KMS-11 (cell line): Measurements from ENCODE around the gene ST6GALNAC4.

Experiments
- H2AFZ ChIP-seq: fragments of 200-600 bp; sonication (generic); 2 replicates; pipeline ENCODE4 v1.6.1; 2016; ENCODE audit warnings: antibody characterized with exemption, mixed run types, low read depth
- H3K27ac ChIP-seq: fragments of 200-600 bp; sonication (generic); 2 replicates; pipeline ENCODE4 v1.6.1; 2016; ENCODE audit warnings: mild to moderate bottlenecking, mixed run types
- H3K27me3 ChIP-seq: fragments of 200-600 bp; sonication (generic); 2 replicates; pipeline ENCODE4 v1.6.1; 2017; ENCODE audit warnings: mild to moderate bottlenecking, low read depth, mixed run types, moderate library complexity; ENCODE audit not compliant: insufficient read depth
- H3K36me3 ChIP-seq: fragments of 200-600 bp; sonication (generic); 2 replicates; pipeline ENCODE4 v1.6.1; 2017; ENCODE audit warnings: mild to moderate bottlenecking, mixed run types; ENCODE audit not compliant: insufficient read depth
- H3K4me1 ChIP-seq: fragments of 200-600 bp; sonication (generic); 2 replicates; pipeline ENCODE4 v1.6.1; 2016; ENCODE audit warnings: mild to moderate bottlenecking, low read depth, mixed run types; ENCODE audit not compliant: poor library complexity, severe bottlenecking
- H3K4me2 ChIP-seq: fragments of 200-600 bp; sonication (generic); 2 replicates; pipeline ENCODE4 v1.7.0; 2016; ENCODE audit warnings: mild to moderate bottlenecking, mixed run types
- H3K4me3 ChIP-seq: fragments of 200-600 bp; sonication (generic); IDR thresholded peaks from 2 replicates; pipeline ENCODE4 v1.6.1; 2017; ENCODE audit warnings: low read depth, low read length, mixed read lengths; ENCODE audit not compliant: insufficient read depth
- H3K79me2 ChIP-seq: fragments of 200-600 bp; sonication (generic); 2 replicates; pipeline ENCODE4 v1.6.1; 2016; ENCODE audit warnings: low read depth, mixed run types; ENCODE audit not compliant: insufficient read depth
- H3K9ac ChIP-seq: fragments of 200-600 bp; sonication (generic); 2 replicates; pipeline ENCODE4 v1.6.1; 2016; ENCODE audit warnings: mild to moderate bottlenecking, mixed run types
- H4K20me1 ChIP-seq: fragments of 200-600 bp; sonication (generic); 2 replicates; pipeline ENCODE4 v1.6.1; 2016; ENCODE audit warnings: mild to moderate bottlenecking, mixed run types; ENCODE audit not compliant: insufficient read depth
- TF ChIP-seq, protein P1 (sequence below): fragments of 200-600 bp; sonication (generic); conservative IDR thresholded peaks from 2 replicates; pipeline ENCODE4 v1.6.1; 2017; ENCODE audit warnings: low read depth, mild to moderate bottlenecking, antibody characterized with exemption, low read length, moderate library complexity, mixed read lengths

Gene ST6GALNAC4

DNA sequence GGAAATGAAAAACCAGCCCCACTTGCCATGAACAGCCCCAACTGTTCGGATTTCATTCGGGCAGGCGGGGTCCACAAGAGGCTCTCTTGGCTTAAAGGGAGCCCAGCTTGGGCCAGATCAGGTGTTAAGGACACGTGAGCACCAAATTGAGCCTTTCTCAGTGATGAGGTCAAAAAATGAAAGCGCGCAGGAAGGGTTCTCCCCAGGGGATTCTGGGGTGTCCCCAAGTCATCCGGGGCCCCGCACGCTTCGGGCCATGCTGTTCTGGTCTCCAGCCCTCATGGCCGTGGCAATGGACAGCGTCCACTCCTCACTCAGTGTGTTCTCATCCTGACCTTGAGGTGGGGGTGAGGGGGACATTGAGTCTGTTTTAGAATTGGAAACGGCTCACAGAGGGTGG is 50.3 kb downstream of the ST6GALNAC4 start:
- Histone ChIP-seq H2AFZ (no peak overlapping the region), H3K4me2 (no peak overlapping the region), H3K79me2 (no peaks in the 10 kb centered on the region), H3K4me3 (no peak overlapping the region), H3K9ac (no peak overlapping the region), H3K27ac (no peak overlapping the region), H3K4me1 (no peaks in the 10 kb centered on the region), H3K36me3 (no peaks in the 10 kb centered on the region), H3K27me3 (no peaks in the 10 kb centered on the region), H4K20me1 (no peaks in the 10 kb centered on the region)
- TF ChIP-seq, protein P1, sequence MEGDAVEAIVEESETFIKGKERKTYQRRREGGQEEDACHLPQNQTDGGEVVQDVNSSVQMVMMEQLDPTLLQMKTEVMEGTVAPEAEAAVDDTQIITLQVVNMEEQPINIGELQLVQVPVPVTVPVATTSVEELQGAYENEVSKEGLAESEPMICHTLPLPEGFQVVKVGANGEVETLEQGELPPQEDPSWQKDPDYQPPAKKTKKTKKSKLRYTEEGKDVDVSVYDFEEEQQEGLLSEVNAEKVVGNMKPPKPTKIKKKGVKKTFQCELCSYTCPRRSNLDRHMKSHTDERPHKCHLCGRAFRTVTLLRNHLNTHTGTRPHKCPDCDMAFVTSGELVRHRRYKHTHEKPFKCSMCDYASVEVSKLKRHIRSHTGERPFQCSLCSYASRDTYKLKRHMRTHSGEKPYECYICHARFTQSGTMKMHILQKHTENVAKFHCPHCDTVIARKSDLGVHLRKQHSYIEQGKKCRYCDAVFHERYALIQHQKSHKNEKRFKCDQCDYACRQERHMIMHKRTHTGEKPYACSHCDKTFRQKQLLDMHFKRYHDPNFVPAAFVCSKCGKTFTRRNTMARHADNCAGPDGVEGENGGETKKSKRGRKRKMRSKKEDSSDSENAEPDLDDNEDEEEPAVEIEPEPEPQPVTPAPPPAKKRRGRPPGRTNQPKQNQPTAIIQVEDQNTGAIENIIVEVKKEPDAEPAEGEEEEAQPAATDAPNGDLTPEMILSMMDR, result no peak

GRCh38 chr9:127865645-127866464 is 51.0 kb downstream of the ST6GALNAC4 start:
- Histone ChIP-seq H3K36me3 (no peaks in the 10 kb centered on the region), H4K20me1 (no peaks in the 10 kb centered on the region), H3K27ac (no peak overlapping the region), H3K79me2 (no peaks in the 10 kb centered on the region), H3K4me1 (no peaks in the 10 kb centered on the region), H3K27me3 (no peaks in the 10 kb centered on the region), H3K4me2 (no peak overlapping the region), H3K4me3 (no peak overlapping the region), H2AFZ (no peak overlapping the region), H3K9ac (no peak overlapping the region)
- TF ChIP-seq, protein P1, result no peak

- H3K4me1 ChIP-seq, result no peaks in the 10 kb centered on the region
- no peak overlapping the region for H2AFZ ChIP-seq
- no peaks in the 10 kb centered on the region for H3K36me3 ChIP-seq
- no peak overlapping the region for H3K4me2 ChIP-seq
- no peaks in the 10 kb centered on the region for H4K20me1 ChIP-seq
- no peak overlapping the region for H3K4me3 ChIP-seq
- H3K27me3 ChIP-seq, result no peaks in the 10 kb centered on the region
- no peak overlapping the region for H3K27ac ChIP-seq
- TF ChIP-seq, protein P1, result no peak
- no peak overlapping the region for H3K9ac ChIP-seq
- H3K79me2 ChIP-seq, result no peaks in the 10 kb centered on the region
Observed at GRCh38 chr9:127863191-127863621, 53.6 kb downstream of the ST6GALNAC4 start.

GRCh38 chr9:127862075-127863011 is 54.5 kb downstream of the ST6GALNAC4 start:
- H3K4me1 ChIP-seq, result no peaks in the 10 kb centered on the region
- TF ChIP-seq, protein P1, result no peak
- H3K27ac ChIP-seq, result no peak overlapping the region
- H3K4me2 ChIP-seq, result no peak overlapping the region
- no peak overlapping the region for H3K9ac ChIP-seq
- no peaks in the 10 kb centered on the region for H4K20me1 ChIP-seq
- no peak overlapping the region for H2AFZ ChIP-seq
- no peak overlapping the region for H3K4me3 ChIP-seq
- no peaks in the 10 kb centered on the region for H3K36me3 ChIP-seq
- no peaks in the 10 kb centered on the region for H3K27me3 ChIP-seq
- no peaks in the 10 kb centered on the region for H3K79me2 ChIP-seq
